PFSK-1 (cell line): ENCODE results near the gene CLCA1.

ENCODE experiments used
- POLR2AphosphoS5 ChIP-seq: IDR thresholded peaks from 2 replicates; pipeline ENCODE4 v1.6.1; 2012; ENCODE audit warnings: low read depth, mild to moderate bottlenecking, control low read depth, low read length, moderate library complexity
- SIN3A ChIP-seq: IDR thresholded peaks from 2 replicates; pipeline ENCODE4 v1.6.1; 2012; ENCODE audit warnings: mild to moderate bottlenecking, low read length, moderate library complexity, borderline replicate concordance; ENCODE audit not compliant: insufficient read depth

GRCh38 chr1:86503406-86504136, 34.8 kb downstream of the CLCA1 start:
- TF ChIP-seq SIN3A (no peak), POLR2AphosphoS5 (no peak)
